H1 (cell line): ENCODE measurements around the gene RAP1A. TPM values are rescaled to one million over a fixed set of nuclear protein-coding genes. Genes with fewer than 3 reads are reported as not detected.

Source experiments
- E2F6 ChIP-seq: IDR thresholded peaks from 2 replicates; pipeline ENCODE4 v1.6.1; 2012; ENCODE audit warnings: inconsistent platforms
- RAD21 ChIP-seq, 2 experiments: IDR thresholded peaks in 1 of 2; conservative IDR thresholded peaks in 1 of 2; 2 replicates each; pipeline ENCODE4 v1.6.1; 2011; ENCODE audit warnings: low read depth in 2 of 2, low read length in 2 of 2, improper control_type of control experiment in 1 of 2, inconsistent platforms in 1 of 2, mild to moderate bottlenecking in 1 of 2, moderate library complexity in 1 of 2
- polyA plus RNA-seq, 7 experiments: library from polyadenylated mRNA; depleted of rRNA in 3 of 7; stranded (reverse) in 5 of 7; unstranded in 2 of 7; fragments of >200 nt in 5 of 7; fragments of 200-250 nt in 2 of 7; gene quantifications; 1 replicate in 5 of 7; 2 replicates in 1 of 7; 4 replicates in 1 of 7; pipeline versions ENCODE4 v1.2.1 to v1.2.3, GENCODE V29; 2011 to 2013; ENCODE audit warnings: missing spikeins in 2 of 7, mixed read lengths in 2 of 7
- total RNA-seq: library from RNA; stranded (reverse); fragmentation: NEBNext Ultra II Directional; extraction: Animal tissue kit (Norgen Biotek cat#: 25700); gene quantifications from 2 replicates; pipeline ENCODE4 v1.2.1, GENCODE V29; 2021

Gene RAP1A
- total and polyA plus RNA-seq, 2 of the 8 experiments (the other 6 are each of a cell fraction or from before 2014, with no cell fraction given) = 10.9 to 35.8 TPM

- no peak for TF ChIP-seq RAD21 (IDR thresholded peaks at IDR 0.05 in 1 of 2, conservative IDR thresholded peaks at IDR 0.05 in 1 of 2; ENCODE audit: low read depth in 2 of 2, low read length in 2 of 2)
- peak; percentile 42; the same call in 1 of the 2 replicates for TF ChIP-seq E2F6
Measured at GRCh38 chr1:111618961-111619634, 491 bp upstream of the RAP1A start (continued).
